GM18499 (cell line): Measurements from ENCODE around the gene FSTL4.
"Not testable (repeated sequence)": the region's sequence is repeated elsewhere in the genome, so short reads cannot be mapped to it uniquely, and the experiment has no call there.

Experiments
- ATAC-seq: cut with Tn5 transposase; IDR thresholded peaks from one replicate; pipeline ENCODE4 v1.9.1; 2021; ENCODE audit warnings: moderate number of reproducible peaks; ENCODE audit not compliant: insufficient read depth, unreplicated experiment

Gene FSTL4

DNA sequence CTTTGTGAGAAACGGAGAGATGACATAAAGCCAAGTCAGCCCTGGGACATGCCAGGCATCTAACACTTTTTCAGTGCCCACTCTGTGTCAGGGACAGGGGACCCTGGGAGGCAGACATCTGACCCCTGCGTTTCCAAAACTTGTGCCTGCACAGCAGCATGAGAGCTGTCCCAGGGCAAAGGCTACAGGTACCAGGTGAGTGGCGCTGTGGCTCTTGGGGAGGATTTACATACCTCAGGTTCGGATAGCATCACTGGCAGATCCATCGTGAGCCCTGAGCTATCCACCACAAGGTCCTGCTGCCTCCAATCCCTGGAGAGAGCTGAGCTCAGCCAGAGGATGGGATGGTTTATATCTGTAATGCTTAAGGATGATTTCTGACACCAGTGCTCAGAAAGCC lies 52.4 kb downstream of the FSTL4 start:
- no peak for ATAC-seq

DNA sequence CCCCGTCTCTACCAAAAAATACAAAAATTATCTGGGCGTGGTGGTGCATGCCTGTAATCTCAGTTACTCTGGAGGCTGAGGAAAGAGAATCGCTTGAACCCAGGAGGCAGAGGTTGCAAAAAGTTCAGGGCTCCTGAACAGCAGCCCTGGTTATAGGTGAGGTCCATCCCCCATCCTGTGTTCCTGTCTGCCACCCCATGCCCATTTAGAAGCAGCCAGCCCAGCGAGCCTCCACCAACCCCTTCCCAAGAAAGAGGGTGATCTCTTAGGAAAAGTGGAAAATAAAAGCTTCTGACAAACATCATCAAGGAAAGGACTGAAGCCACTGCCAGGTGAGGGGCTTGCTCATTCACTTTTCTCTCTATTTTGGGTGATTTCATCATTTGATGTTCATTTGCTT lies 55.8 kb downstream of the FSTL4 start:
- ATAC-seq = no peak

DNA sequence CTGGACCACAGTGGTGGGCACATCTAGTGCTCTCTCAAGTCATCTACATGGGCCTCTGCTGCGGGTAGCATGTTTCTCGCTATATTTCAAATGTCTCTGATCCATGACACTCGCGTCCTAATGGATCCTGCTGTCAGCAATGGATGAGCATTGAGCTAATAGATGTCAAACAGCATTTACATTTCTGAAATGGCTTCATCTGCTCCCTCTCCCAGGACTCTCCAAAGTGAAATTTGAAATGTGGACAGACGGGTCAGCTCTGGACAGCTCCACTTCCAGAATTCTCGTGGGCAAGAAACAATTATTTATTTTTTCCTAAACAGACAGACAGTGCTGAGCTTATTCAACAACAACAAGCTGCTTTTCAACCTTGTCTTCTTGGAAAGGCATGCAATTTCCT lies 58.1 kb downstream of the FSTL4 start:
- no peak for ATAC-seq

DNA sequence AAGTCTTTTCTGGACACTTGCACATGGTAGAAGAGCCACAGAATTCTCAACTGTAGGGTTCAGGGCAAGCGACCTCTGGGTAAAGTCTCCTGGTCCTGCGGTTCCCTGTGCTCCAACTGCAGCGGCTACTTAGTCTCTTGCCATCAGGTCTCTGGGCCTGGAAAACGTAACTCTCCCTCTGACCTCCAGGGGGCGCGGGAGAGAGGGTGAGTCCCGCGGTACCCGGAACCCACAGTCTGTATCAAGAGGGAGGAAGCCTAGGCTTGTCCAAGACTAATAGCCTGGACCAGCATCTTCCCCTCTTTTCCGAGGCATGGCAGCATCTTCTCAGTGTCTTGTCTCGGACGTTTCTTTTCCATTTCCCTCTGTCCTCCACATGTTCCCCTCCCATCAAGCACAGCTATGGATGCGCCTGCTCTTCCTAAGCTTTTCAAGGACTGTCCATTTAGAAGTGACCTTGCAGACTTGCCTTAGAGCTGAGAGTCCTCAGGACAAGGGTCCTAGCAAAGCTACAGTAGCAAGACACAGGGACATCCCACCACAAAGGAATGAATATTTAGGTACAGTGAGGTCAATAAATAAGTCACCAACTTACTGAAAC lies 59.3 kb downstream of the FSTL4 start:
- ATAC-seq = no peak

DNA sequence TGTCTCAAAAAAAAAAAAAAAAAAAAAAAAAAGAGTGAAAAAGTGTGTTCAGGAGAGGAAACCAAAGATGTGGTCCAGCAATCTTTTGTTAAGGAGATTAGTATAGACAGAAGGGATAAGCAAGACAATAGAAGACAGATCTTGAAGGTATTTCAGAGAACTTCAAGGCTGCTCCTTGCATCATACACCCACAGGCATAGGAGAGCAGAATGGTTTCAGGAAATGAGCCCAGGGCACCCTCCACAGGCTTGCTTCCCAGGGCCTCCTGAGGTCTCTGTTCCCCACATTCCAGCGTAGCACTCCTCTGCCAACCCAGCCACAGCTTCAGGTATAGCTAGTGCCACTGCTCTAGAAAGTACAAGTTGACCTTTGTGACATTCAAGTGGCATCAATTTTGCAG lies 65.8 kb downstream of the FSTL4 start:
- no peak for ATAC-seq

DNA sequence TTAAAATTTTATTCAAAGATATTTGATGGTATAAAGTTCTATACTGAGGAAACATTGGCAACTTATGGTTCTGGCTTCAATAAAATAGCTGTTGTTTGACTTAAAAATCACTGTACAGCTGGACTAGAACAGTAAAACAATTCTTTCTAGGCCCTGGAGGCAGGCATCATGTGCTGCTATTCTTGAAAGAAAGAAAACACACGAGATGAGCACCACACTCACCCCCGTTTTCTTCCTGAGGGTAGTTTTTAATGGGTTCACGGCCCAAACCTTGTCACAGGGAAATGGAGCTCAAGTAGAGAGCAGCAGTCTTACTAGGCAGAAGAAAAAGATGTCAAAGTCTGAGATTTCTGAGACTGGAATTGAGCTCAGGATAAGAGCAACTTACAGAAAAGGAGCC lies 68.0 kb downstream of the FSTL4 start:
- no peak for ATAC-seq

DNA sequence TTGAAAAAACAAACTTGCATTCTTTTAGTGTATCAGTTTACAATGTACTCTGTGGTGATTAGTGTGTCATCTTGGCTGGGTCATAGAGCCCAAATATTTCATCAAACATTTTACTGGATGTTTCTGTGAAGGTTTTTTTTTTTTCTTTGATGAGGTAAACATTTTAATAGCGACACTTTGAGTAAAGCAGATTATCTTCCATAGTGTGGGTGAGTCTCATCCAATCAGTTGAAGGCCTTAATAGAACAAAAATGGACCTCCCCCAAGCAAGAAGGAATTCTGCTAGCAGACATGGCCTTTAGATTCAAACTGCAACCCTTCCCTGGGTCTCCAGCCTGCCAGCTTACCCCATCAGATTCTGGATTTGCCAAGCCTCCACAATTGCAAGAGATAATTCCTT lies 72.5 kb downstream of the FSTL4 start:
- no peak for ATAC-seq

DNA sequence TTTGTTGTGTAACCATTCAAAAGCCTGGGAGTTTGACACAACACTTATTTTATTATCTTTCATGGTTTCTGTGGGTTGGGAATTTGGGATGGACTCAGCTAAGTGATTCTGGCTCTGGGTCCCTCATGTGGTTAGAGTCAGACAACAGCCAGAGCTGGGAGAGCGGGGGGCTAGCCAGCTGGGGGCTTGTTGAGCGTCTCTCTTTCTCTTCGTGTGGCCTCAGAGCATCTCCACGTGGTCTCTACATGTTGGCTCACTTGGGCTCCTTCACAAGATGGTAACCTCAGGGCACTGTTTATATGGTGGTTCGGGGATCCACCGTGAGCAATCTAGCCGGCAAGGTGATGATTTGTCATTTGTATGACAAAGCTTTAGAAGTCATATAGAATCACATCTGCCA lies 73.6 kb downstream of the FSTL4 start:
- ATAC-seq = no peak

DNA sequence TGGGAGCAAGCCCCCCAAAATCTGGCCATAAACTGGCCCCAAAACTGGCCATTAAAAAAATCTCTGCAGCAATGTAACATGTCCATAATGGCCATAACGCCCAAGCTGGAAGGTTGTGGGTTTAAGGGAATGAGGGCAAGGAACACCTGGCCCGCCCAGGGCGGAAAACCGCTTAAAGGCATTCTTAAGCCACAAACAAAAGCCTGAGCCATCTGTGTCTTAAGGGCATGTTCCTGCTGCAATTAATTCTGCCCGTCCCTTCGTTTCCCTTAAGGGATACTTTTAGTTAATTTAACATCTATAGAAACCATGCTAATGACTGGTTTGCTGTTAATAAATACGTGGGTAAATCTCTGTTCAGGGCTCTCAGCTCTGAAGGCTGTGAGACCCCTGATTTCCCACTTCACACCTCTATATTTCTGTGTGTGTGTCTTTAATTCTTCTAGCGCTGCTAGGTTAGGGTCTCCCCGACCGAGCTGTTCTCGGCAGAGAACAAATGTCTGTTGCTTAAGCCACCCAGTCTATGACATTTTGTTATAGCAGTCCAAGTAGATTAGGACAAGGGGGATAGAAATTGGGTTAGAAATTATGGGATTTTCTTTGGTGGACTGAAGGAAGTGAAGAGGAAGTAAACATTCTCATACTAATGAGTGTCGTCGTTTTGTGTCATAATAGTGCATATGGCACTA lies 77.0 kb downstream of the FSTL4 start:
- ATAC-seq = not testable (repeated sequence)

DNA sequence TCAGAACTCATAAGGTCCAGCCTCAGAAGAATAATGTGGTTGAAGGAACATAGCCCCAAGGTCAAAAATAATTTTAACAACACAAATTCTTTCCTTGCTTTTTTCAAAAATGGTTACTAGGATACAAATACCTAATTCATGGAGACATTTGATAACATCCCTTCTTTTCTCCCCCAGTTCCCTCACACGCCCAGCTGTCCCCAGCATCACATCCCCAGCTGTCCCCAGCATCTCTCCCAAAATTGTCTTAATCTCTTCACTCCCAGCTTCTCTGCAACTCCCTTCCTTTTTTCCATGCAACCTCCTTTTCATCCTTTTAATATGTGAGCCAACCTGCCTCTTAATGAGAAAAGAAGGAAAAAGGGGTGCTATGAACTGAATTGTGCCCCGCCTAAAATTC lies 77.8 kb downstream of the FSTL4 start:
- ATAC-seq = no peak

DNA sequence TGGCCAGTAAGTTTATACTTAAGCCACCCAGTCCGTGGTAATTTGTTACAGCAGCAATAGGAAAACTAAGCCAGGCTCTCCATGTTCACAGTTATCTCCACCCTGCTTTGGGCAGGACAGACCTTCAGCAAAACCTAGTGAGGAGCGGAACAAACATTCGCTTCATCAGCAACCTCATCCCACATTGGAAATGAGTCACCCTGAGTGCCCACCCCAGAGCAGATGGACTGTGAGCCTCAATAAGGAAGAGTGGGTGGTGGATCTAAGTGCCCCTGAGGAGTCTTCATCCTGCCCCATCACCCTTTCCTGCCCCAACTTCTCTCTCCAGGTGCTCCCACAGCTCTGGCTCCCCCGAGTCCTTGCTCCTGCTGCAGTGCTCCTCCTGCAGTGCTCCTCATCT lies 78.8 kb downstream of the FSTL4 start:
- ATAC-seq = no peak

DNA sequence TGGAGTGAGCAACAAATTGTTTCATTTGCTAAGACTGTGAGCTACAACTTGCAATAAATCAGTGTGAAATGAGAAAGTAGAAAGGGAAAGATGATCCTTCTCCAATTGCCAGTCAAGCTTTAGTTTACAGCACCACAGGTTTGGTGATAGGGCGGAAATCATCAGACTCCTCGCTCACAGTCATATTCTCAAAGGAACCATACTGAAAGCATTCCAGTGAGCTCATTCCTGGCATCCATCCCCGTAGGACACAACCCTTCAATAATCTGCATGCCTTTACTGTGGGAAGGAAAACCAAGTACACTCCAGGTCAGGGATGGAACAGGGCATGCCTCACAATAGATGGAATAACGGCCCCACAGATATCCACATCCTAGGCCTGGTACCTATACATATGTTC lies 80.7 kb downstream of the FSTL4 start:
- ATAC-seq = no peak

DNA sequence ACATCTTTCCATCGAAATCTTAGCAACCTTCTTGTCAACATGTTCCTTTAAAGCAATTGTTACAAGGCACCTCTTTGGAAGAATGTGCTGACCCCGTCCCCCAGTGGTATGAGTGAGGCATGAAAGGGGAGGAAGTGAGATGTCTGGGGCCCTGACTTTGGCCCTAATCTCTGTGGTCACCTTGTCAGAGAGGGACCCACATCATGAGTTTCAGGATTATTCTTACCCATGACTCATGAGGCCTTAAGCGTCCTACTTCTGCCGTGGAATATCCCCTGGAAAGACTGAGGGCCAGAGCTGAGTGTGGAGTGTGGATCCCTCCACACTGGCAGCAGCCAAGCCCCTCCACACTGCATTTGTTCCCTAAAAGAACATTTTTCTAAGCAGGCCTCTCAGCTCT lies 81.2 kb downstream of the FSTL4 start:
- peak; percentile 81 for ATAC-seq

DNA sequence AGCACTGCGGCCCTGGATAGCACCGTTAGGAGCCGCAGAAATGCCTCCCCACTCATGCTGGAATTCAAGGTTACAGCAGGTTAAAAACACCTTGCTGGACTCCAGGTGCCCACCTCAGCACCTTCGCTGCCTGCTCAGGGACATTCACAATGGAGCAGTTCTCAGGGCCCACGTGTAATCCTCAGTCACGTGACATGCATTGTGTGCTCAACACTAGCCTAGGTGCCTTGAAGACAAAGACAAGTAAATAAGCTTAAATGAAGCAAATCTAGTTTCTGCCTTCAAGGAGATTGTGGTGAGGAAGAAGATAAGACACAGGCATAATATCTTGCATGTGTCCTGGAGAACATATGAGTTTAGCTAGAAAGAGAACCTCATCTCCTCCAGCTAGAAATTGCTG lies 82.1 kb downstream of the FSTL4 start:
- ATAC-seq = no peak

DNA sequence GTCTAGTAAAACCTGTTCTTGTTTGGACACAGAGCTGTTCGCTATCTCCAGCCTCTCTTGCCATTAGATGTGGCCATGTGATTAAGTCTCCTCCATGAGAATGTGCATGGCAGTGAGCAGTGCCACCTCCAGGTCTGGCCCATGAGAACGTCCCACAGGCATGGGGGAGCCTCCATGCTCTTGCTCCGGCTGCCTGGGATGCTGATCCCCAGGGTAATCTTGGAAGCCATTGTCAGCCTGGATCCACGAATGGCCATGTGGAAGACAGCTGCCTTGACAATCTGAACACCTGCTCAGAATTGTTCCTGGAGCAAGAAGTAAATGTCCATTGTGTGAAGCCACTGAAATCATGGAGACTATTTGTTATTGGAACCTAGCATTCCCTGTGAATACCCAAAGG lies 83.5 kb downstream of the FSTL4 start:
- ATAC-seq = no peak

DNA sequence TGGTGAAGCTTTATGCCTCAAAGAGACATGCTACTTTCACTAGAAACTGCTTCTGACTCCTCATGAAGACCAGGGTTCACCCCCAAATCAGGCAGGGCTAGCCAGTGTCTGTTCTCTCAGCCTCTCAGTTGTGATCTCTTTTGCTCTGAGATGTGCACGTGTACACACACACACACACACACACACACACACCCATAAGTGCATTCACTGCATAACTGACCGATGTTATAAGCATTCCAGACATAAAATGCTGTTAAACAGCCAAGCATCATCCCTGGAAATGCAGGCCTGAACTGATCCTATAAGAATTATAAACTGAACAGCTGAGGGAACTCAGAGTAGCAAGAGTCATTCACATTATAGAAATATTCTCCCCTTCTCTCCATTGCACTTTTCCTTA lies 85.0 kb downstream of the FSTL4 start:
- ATAC-seq = no peak

DNA sequence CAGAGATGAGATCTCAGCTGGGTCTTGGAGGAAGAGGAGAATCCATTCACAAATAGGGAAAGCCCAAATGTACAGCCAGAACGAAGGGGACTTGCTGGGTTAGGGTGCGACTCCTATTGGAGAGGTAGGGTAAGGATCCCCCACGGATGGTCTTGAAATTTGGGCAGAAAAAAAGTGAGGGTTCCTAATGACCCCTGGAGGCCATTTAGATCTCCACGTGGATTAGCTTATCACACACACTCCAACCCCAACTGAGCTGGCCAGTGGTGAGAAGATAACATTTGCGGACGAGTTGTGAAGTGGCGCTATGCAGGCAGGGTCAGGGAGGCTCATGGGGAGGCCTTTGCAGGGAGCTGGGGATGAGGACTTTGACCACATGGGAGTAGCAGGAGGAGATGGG lies 86.0 kb downstream of the FSTL4 start:
- ATAC-seq = no peak

DNA sequence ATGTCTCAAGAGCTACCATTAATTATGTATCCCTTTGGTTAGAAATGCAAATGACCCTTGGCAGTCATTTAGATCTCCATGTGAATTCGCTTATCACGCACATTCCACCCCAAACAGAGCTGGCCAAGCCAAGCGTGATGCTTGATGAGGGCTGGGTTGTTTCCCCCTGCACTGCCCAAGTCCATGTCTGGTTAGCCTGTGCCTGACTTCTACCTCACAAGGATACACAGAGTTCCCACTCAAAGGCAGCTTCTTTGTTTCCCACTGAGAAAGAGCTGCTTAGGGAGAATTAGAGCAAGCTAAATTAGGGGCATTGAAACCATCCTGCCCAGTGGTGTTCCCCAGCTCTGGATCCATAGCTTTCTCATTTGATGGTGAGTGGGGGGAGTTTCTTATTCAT lies 87.2 kb downstream of the FSTL4 start:
- ATAC-seq = no peak

DNA sequence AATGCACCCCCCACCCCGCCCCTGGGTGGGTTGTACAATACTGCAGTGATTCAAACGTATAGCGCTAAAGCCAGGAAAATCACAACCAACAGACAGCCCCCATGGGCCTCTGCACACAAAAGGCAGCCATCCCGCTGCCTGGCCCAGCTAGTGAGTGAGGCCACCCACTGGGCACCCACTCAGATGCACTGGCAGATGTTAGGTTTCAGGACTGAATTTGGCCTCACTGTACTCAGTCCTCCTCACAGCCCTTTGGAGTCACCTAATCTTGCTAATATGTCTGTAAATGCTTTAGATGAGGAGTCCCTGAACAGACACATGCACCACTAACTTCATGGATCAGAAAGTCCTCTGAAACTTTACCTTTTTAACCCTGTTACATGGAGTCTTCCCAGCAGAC lies 87.7 kb downstream of the FSTL4 start:
- ATAC-seq = no peak

DNA sequence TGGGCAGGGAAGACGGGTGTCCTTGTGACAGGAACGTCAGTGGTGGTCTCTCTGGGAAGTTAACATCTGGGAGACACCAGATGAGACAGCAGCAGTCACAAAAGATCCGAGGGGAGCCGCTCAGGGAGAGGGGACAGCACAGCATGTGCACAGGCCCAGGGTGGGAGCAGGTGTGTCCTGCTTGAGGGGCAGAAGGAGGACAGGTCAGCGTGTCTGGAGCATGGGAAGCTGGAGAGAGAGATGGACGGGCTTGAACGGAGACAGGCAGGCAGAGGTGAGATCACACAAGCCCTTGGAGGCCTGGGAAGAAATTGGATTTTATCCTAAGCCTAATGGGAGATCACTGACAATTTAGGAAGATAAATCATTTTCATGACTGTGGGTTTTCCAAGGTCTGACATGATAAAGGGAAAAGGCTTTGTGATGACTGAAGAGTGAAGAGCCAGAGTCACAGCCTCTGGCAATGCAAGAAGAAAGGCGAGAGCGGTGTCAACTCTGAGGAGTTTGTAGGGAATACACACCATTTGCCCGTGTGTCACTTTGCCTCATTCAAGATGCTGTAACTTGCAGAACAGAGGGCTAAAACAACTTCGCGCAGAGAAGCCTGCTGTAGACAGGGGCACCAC lies 88.3 kb downstream of the FSTL4 start:
- ATAC-seq = no peak

DNA sequence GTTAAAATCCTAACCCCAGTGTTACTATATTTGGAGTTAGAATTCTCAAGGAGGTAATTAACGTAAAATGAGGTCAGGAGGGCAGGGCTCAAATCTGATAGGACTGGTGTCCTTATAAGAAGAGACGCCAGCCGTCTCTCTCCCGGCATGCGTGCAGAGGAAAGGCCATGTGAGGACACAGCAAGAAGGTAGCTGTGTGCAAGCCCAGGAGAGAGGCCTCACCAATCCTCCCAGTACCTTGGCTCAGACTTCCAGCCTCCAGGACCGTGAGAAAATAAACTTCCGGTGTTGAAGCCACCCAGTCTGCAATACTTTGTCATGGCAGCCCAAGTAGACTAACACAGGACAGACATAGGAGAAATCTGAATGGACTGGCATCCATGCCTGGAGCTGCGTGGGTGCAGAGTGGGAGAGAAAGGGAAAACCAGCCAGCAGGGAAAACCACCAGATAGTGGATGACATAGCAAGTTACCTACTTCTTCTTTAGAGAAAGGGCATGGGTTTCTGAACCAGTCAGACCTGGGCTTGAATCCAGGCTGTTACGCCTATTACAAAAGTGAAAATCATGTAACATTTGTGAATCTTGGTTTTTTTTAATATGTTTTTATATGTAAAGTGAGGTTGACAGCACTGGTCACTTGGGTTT lies 89.2 kb downstream of the FSTL4 start:
- ATAC-seq = no peak

DNA sequence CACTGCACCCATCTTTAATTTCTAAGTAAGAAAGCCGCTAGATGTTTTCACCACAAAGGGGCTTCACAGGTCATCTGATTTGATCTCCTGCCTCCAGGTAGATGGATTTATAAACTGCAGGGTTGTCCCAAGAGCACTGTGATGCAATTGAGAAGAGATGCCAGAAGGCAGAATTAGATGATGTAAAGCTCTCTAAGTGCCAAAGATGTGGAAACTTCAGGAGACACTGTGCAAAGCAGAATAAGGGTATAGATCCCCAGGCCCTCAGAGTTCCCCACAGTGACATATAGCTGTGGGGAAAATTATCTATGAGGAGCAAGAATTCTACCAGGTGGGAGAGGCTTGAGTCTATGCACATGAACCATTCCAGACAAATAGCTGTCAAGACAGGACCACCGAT lies 90.5 kb downstream of the FSTL4 start:
- no peak for ATAC-seq
